Hematopoietic multipotent progenitor cell treated with erythropoietin and hydrocortisone succinate and interleukin-3 and kit ligand, for 8 days (in vitro differentiated cells): ENCODE data around the gene GPR17.

ENCODE experiments used
- DNase-seq: peaks from one replicate; pipeline ENCODE4 v3.0.0-alpha.2; 2015

GPR17 gene

DNA sequence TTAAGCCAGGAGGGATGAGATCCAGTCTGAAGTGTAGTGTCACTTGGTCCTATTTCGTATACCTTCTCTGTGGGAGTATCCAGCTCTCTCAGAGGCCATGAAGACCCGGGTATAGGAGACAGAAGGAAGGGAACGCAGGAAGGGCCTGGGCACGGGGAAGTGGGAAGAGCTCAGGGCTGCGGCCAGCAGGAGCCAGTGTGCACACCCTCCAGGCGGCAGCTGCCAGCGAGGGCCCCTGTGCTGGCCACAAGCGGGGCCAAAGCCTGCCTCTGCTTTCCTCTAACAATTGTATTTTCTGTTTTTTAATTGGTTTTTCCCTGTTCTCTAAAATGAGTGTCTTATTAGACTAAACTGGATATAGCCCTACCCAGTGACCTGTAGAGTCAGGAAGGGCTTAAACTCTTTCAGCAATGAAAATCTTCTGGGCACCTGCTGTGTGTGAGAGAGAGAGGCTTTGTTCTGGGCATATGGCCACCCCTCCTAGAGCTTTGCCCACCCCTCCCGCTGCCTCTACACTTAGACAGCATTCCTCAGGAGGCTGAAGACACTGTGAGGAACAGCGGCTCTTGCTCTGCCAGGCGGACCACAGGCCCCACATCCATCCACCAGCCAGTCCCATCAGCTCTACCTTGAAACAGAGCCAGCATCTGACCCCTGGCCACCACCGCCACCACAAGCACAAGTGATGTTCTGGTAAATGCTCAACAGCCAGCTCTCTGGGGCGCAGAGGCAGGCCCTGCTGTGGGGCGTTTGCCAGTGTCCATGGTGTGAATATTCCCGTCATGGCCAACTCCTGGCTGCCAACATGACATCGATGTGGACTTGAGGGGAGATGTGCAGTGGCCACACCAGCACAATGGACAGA lies 9.5 kb downstream of the GPR17 start:
- no peak for DNase-seq

DNA sequence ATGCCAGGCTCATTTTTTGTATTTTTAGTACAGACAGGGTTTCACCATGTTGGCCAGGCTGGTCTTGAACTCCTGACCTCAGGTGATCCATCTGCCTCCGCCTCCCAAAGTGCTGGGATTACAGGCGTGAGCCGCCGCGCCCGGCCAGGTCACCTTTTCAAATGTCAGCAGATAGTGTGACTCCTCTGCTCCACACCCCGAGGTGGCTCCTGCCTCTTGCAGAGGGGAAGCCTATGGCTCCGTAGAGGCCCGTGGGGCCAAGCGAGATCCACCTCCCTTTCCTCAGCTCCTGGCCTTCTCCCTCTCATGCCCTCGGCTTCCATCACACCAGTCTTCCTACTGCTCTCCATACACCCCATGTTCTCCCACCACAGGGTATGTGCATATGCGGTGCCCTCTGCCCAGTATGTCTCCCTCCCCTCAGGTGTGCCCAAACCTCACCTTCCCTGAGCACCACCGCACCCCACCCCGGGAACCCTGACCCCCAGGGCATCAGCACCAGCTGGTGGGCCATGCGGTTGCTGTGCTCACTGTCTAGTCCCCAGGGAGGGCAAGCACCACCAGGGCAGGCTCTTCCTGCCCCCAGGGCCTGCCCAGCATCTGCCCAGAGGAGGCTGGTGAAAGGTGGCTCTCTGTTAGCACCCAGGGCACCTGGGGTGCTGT lies 10.7 kb downstream of the GPR17 start:
- no peak for DNase-seq

DNA sequence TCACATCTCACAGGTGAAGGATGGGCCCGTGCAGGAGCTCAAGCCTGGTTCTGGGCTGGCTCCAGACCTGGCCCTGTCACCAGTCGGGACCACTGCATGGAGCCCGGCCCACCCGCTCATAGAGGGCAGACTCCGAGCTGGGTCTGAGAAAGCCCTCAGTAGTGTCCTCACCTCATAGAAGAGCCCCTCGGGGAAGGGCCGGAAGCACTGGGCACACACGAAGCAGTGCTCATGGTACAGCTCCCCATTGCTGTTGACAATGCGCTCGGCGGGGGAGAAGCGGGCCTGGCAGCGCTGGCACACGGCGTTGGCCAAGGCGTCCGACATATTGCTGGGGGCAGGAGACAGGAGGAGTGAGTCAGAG lies 11.3 kb downstream of the GPR17 start:
- no peak for DNase-seq

DNA sequence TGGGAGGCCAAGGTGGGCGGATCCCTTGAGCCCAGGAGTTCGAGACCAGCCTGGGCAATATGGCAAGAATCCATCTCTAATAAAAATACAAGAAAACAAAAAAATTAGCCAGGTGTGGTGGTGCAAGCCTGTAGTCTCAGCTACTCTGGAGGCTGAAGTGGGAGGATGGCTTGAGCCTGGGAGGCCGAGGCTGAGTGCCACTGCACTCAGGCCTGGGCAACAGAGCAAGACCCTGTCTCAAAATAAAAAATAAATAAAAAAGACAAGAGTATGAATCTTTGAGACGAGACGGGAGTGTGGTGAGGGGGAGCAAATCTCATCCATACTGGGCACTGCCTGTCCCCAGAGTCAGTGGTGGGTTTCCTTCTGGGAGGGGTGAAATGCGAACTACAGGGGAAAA lies 12.2 kb downstream of the GPR17 start:
- DNase-seq: no peak

DNA sequence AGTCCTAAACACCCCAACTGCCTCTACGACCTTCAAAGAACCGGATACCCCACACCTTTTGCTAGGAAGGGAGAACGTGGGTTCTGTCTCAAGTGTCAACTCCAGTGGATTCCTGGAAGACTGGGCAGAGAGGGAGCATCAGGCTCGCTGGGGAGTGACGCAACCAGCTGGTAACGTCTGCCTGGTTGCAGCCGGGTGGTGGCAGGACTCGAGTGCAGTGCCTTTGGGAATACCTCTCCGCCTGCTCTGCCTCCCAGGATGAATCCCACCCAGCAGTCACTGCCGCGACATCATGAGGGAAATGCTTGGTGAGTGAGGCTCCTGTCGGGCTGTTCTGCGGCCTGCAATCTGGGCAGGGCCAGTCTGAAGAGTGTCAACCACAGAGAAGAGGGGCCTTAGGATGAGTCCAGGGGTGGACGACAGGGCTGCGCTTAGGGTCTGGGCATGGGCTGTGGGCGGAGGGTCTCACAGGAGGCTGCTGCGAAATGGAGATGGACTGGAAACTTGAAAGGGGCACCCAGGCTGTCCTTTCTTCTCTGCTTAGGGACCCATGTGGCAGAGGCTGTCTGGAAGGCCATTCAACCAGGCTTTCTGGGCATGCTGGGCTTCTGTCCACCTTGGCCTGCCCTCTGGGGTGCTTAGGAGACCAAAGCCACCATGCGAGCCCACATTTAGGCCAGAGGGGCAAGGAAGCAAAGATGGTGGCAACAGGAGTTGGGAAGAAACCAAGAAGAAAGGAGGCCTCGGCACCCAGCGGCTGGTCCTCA lies 12.9 kb downstream of the GPR17 start:
- DNase-seq: no peak

DNA sequence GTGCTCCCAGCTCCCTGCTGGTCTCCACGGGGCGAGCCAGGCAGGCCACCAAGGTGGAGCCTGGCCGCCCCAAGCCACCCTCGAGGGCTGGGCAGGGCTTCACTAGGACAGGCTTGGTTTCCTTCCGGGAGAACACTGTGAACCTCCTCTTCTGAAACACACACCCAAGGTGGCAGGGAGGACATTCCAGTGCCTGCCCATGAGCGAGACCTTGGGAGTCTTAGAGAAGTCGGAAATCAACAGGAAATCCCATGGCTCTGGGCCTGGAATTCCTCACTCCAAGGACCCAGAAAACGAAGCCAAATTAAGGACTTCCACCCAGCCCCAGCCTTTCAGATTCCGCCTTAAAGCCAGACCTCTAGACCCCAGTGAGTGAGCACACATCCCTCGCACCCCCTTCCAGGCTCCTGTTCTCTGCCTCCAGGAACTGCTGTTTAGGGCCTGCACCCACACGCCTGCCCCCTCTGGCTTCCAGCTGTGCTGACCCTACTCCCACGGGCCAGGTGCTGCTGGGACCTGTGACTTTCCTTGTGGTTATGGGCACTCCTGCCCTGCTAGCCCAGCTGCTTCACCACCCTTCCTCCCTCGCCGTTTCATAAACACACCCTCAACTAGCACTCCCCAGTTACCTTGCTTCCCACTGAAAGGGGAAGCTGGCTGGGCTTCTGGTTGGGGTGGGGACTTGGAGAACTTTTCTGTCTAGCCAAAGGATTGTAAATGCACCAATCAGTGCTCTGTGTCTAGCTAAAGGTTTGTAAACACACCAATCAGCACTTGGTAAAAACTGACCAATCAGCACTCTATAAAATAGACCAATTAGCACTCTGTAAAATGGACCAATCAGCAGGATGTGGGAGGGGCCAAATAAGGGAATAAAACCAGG lies 13.7 kb downstream of the GPR17 start:
- no peak for DNase-seq

DNA sequence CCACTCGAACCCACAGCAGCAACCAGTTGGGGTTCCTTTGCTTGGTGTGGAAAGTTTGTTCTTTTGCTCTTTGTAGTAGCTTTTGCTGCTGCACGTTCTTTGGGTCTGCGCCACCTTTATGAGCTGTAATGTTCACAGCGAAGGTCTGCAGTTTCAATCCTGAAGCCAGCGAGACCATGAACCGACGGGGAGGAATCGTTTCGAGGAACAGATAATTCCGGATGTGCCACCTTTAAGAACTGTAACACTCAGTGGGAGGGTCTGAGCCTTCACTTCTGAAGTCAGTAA lies 14.3 kb downstream of the GPR17 start:
- DNase-seq: no peak

DNA sequence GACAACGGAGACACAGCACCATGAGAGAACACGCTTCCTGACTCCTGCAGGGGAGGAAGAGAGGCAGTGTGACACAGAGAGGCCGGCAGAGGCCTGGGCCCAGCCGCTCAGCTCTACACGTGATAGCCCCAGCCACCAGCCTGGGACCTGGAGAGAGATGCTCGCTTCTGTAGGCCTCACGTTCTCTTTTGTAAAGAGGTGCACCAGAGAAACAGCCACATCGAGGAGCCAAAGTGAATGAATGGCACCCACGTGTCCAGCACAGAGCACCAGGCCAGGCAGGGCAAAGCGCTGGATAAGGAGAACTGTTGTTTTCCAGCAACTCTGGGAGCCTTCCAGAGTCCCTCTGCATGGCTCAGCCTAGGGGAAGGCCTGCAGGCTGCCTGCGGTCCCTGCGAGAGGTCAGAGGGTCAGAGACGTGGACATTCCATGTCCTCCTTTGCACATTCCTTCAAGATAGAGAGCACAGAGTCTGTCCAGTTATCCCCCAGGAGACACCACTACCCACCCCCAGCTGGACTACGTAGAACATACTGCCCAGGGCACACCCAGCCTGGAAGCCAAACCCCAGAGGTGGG lies 15.2 kb downstream of the GPR17 start:
- no peak for DNase-seq

DNA sequence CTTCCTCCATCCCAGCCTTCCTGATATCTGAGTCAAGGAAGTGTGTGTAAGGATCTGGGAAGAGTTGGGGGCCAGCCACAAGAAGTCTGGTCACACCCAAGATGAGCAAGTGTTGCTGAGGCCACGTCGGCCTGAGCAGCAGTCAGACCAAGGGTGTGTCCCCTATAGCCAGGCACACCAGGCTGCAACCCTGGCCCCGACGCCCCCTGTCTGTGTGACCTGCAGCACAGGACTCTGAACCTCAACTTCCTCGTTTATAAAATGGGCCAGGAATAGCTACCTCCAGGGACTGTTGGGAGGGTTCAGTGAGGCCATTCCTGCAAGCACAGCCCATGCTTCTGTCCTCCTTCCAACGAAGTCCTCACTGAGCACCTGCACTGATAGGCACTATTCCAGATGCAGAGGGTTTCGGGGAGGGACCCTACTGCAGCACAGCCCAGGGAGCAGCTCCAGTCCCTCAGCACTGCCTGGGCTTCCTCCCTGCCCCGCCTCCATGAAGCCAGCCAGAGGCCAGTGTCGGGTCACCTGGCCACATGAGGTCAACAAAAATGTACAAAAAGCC lies 16.1 kb downstream of the GPR17 start:
- no peak for DNase-seq

DNA sequence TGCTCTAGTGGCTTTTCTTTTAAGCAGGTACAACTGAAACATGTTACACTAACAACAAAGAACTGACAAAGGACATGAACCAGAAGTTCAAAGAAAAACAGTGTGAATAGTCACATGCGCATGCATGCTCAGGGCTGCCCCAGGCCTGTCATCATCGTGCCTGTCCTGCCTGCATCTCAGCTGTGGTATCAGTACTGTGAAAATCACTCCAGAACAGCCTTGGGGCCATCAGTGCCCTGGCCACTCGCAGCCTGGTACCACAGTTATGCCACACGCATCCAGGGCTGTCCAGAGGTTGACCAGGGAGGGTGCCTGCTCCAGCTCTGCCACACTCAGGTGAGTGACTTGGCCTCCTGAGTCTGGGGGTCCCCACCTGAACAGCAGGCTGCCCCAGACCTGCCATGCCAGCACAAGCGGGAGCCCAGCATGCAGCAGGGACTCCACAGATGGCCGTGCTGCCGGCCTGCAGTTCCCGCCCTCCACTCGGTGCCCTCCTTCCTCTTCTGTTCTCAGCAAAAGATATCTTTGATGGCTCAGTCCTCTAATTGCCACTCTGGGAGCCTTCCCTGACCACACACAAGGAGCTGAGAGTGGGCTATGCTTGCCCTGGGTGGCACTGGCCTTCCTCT lies 17.1 kb downstream of the GPR17 start:
- no peak for DNase-seq

DNA sequence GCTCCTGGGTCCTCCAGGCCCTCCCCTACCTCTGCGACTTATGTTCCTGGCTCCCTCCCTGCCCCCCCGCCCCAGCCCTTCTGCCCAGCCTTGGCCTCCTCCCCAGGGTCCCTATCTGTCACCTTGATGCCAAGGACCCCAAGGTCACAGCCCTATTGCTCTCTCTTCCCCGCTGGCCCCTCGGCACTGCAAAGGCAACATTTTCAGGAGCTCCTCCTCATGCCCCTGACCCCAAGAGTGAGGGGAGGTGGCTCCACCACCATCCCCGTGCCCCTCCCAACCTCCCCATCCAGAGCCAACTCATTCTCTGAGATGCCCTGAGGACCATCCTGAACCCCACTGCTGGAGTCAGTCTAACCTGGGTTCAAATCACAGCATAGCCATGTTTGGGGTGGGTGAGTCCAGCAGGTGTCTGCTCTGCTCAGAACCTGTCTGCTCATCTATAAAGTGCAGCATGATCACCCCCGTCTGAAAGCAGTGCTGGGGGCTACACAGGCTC lies 17.7 kb downstream of the GPR17 start:
- DNase-seq: no peak

DNA sequence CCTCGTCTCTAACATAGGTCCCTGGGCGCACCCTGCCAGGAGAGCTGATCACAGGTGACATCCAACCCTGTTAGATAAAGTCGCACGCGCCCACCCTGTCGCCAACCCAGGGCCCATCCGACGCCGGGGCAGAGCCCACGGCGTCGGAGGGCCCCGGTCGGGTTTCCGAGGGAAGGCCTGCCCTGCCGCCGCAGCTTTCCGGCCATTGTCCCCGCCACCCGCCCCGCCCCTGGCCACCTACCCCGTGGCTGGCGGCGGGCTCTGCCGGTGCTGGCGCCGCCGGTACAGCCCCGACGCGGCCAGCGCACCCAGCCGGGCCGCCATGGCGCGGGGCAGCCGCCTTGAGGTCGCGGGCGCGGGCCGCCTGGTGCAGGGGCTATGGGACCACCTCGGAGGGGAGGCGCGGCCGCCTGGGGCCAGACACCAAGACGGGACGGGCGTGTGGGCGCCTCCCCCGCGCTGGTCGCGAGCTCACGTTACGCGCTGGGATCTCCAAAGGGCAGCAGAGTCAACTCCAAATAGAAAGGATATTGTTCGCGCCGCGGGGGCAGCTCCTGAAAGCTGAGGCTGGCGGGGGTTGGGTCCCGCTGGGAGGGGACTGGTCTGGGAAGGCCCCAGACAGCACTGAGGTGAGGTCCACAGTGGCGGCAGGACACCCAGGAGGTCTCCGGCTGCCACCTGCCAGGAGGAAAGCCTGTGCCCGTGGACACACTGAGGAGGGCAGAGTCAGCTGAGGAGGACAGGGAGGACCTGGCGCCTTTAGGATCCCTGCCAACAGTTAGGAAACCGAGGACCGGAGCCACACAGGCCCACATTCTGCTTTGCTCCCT lies 18.3 kb downstream of the GPR17 start:
- no peak for DNase-seq

DNA sequence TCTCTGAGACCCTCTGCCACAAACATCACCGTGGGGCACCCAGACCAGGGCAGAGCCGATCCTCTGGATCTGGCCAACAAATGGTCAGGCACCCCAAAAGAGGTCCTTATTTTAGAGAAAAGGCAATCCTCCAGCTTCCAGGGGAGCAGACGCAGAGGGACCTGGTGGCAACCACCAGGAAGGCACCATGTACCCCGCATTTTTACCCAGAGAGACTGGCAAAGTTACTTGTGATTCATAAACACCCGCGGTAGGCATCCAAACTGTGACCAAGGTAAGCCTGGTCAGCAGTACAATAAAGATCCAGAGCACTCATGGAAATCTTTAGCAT lies 18.9 kb downstream of the GPR17 start:
- no peak for DNase-seq

DNA sequence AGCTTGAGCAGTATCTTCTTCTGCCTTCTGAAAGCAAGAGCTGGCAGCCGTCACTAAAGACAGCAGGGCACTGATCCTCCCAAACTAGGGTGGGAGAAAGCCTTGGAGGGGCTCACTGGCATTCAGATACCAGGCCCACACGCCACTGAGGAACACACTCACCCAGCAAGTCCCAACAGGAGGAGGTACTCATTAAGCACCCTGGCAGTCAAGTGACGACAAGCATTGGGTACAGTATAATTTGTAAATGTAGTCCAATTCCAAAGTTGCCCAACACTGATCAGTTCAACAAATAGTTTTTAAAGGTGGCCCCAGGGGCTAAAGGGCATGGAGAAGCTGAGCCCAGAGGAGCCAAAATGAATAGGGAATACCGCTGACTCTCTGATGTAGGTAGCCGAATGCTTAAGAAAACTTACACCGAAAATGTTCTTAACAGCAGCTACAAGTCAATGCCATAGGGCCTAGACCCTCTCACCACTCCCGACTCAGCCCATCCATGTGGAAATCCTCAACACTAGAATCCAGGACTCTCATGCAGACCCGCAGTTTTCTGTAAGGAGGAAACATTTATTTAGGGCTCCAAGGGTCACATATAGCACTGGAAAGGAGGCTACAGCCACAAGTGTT lies 19.4 kb downstream of the GPR17 start:
- DNase-seq: no peak

DNA sequence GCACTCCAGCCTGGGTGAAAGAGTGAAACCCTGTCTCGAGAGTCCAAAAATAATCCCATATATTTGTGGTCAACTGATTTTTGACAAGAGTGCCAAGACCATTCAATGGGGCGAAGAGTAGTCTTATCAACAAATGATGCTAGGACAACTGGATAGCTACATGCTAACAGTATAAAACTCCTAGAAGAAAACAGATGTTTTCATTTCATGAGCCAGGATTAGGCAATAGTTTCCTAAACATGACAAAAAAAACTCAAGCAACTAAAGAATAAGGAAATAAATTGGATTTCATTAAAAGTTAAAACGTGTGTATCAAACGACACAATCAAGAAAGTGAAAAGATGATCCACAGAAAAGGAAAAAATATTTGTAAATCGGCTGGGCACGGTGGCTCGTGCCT lies 23.1 kb downstream of the GPR17 start:
- no peak for DNase-seq

DNA sequence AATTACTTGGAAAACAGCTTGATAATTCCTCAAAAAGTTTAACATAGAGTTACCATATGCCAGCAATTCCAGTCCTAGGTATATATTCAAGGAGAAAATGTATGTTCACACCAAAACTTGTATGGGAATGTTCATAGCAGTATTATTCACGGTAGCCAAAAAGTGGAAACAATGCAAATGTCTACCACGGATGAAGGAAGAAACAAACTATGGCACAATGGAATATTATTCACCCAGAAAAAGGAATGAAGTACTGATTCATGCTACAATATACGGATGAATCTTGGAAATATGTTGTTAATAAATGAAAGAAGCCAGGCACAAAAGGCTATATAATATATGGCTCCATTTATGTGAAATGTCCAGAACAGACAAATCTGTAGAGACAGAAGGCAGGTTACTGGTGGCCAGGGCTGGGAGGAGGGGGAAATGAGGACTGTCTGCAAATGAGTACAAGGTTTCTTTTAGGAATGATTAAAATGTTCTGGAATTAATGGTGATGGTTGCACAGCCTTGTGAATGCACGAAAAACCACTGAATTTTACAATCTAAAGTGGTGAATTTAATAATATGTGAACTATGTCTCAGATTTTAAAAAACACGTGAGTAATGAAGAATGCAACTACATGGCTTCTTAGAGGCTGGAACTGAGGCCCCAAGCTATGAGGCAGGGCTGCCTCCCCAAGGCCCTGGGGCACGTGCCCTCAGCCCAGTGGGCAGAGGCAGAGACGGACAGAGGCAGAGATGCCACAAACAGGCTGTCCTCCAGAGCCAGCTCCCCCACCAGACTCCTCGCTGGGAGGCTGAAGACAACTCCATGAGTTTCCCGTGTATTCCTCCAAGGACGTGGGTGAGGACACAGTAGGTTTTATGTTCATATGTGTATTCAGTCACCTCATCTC lies 24.4 kb downstream of the GPR17 start:
- no peak for DNase-seq

DNA sequence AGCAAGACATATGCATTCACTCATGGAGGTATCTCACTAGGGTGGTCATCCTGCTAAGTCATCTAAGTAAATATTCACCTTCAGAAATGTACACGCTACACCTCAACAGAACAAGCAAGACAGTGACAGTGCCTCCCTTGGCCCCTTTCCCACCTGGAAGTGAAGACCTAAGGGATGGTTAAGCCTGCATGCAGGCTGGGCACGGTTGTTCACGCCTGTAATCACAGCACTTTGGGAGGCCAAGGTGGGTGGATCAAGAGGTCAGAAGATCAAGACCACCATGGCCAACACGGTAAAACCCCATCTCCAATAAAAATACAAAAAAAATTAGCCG lies 25.0 kb downstream of the GPR17 start:
- no peak for DNase-seq

DNA sequence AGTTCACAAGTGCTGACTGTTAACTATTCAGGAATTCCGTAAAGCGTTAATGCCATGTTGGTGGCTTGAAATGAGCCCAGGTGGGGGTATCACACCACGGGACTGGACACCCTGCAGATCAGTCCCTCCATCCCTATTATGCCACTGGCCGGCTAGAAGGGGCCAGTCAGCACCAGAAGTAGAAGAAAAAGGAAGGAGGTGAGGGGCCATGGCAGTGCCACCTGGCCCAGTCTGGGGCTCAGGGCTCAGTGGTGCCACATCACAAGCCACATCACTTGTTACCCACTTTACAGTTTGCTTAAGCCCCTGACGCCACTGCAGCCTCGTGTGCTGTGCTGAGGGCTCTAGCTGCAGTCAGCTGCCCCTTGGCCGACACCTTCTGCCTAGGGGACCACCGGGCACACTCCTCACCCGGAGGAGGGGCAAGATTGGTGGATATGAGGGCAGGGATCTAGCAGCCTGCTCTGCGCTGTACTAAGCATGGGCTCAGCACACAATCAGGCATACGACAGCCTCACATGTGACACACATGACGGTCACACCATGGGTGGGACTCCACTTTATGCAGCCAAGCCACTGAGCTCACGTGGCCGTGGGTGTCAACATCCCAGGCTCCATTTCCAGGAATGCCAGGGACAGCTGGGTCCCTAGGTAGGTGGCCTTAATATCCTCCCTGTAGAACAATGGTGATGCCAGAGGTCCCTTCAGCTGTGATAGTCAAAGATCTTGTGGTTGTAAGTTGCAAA lies 25.8 kb downstream of the GPR17 start:
- DNase-seq: no peak
